Measurements from ENCODE around the gene HEPHL1. TPM values are rescaled to one million over a fixed set of nuclear protein-coding genes. Genes with fewer than 3 reads are reported as not detected.

HEPHL1 gene
- polyA plus RNA-seq, 2 donors, result 1.5 to 5.9 TPM

DNA sequence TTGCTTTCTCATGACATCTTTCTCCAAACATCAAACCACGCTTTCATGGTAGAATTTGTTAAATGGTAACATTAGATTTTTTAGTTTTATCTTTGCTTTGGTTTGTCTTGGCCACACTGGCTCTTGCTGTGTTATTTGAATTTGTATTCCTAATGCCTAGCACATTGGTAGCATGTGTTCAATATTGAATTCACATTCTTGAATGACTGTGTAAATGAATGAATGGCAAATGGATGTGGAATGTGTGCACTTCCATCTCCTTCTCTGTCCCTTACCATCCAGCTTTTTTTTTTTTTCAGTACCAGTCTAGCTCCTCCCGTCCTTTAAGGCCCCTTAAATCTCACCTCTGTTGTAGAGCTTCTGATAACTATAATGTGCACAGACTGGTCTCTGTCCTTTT is 41.2 kb downstream of the HEPHL1 start:
- Histone ChIP-seq H3K4me3 (ENCODE audit: low read depth in 1 of 2, low read length in 2 of 2) (no peak overlapping the region), H3K36me3 (ENCODE audit: control insufficient read depth in 2 of 2, insufficient read depth in 2 of 2, low read length in 1 of 2) (no peaks in the 10 kb centered on the region), H3K9me3 (ENCODE audit: control insufficient read depth in 2 of 2, insufficient read depth in 1 of 2, low read depth in 1 of 2, low read length in 1 of 2) (no peaks in the 10 kb centered on the region), H3K4me1 (ENCODE audit: control insufficient read depth in 2 of 2, insufficient read depth in 2 of 2, low read length in 1 of 2) (no peaks in the 10 kb centered on the region), H3K27me3 (ENCODE audit: control insufficient read depth in 1 of 2, insufficient read depth in 2 of 2, low read length in 2 of 2) (no peaks in the 10 kb centered on the region), H3K27ac (ENCODE audit: low read depth in 2 of 2, low read length in 1 of 2) (no peak overlapping the region)
- WGBS, 2 donors, result 72 to 84% methylated on average over 2 of the region's 2 CpGs

DNA sequence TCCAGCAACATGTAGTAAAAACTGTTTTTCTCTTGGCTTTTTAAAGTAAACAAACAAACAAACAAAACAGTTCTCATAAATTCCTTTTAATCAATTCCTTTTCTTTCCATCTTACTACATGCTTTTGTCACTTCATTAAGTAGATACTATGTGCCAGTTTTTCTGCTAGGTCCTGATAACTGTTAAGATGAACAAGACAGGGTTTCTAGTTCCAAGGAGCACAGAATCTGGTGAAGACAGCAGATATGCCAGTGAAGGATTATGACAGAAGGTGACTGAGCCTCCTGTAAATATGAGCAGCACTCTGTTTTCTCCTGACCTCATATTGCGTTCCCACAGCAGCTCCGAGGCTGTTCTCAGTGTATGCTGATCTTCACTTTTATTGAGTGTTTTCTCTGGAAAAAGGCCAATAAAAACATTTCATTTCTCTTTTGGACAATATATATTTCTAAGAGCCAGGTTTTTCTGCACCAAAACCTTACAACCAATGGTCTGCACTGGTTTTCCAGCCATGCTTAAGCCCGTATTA is 45.8 kb downstream of the HEPHL1 start:
- no peak overlapping the region for H3K27ac ChIP-seq (ENCODE audit: low read depth in 2 of 2, low read length in 1 of 2)
- H3K36me3 ChIP-seq (ENCODE audit: control insufficient read depth in 2 of 2, insufficient read depth in 2 of 2, low read length in 1 of 2), result no peaks in the 10 kb centered on the region
- no peak overlapping the region for H3K4me3 ChIP-seq (ENCODE audit: low read depth in 1 of 2, low read length in 2 of 2)
- H3K9me3 ChIP-seq (ENCODE audit: control insufficient read depth in 2 of 2, insufficient read depth in 1 of 2, low read depth in 1 of 2, low read length in 1 of 2), result no peaks in the 10 kb centered on the region
- no peaks in the 10 kb centered on the region for H3K27me3 ChIP-seq (ENCODE audit: control insufficient read depth in 1 of 2, insufficient read depth in 2 of 2, low read length in 2 of 2)
- no peaks in the 10 kb centered on the region for H3K4me1 ChIP-seq (ENCODE audit: control insufficient read depth in 2 of 2, insufficient read depth in 2 of 2, low read length in 1 of 2)
- WGBS, 2 donors, result 64 to 70% methylated on average over 3 of the region's 3 CpGs

DNA sequence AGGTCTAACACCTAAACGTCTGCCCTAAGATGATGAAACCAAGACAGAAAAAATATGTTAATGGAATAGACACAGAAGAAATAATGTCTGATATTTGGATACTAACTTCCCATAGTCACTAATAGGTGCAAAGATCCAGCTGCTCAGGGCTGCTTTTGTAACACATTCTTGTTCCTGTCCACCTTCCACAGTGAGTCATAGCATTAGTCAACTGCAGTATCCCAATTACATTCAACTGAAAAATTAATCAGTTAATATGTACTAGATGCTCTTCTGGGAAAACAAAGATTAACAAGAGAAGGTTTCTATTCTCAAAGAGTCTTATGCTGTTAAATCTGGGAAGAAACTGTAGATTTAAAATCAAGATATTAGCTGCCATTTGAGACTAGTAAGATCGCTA is 47.6 kb downstream of the HEPHL1 start:
- Histone ChIP-seq H3K4me1 (ENCODE audit: control insufficient read depth in 2 of 2, insufficient read depth in 2 of 2, low read length in 1 of 2) (no peaks in the 10 kb centered on the region), H3K36me3 (ENCODE audit: control insufficient read depth in 2 of 2, insufficient read depth in 2 of 2, low read length in 1 of 2) (no peaks in the 10 kb centered on the region), H3K27ac (ENCODE audit: low read depth in 2 of 2, low read length in 1 of 2) (no peak overlapping the region), H3K9me3 (ENCODE audit: control insufficient read depth in 2 of 2, insufficient read depth in 1 of 2, low read depth in 1 of 2, low read length in 1 of 2) (no peaks in the 10 kb centered on the region), H3K4me3 (ENCODE audit: low read depth in 1 of 2, low read length in 2 of 2) (no peak overlapping the region), H3K27me3 (ENCODE audit: control insufficient read depth in 1 of 2, insufficient read depth in 2 of 2, low read length in 2 of 2) (no peaks in the 10 kb centered on the region)
- WGBS, 2 donors, result 66 to 83% methylated on average over 2 of the region's 2 CpGs

DNA sequence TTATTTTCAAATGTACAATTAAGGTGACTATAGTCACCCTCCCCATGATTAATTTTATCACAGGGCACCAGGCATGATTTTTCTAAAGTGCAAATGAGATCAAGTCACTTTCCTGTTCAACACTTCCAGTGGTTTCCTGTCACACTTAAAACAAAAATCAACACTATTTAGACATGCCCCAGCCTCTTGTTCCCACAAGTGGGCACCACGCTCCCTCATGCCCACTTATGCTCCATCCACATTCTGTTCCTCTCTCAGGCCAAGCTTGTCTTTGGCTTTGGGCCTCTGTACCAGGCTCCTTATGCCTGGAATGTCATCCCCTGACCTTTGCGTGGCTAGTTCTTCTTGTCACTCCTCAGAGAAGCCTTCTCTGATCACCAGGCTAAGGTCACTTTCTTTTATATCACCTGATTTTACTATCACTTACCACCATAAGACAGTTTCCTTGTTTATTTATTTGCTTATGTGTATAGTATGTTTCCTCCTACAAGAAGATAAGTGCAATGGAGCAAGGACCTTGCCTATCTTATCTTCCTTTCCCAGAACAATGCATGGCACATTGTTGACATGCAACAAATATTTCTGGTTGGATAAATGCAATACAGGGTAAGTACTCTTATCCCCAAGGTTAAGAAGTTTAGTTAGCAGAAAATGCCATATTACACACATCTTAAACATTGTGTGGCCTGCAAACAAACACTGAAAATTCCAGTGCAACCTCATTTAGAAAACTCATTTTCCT is 56.6 kb downstream of the HEPHL1 start:
- H3K27me3 ChIP-seq (ENCODE audit: control insufficient read depth in 1 of 2, insufficient read depth in 2 of 2, low read length in 2 of 2), result no peaks in the 10 kb centered on the region
- no peak overlapping the region for H3K4me3 ChIP-seq (ENCODE audit: low read depth in 1 of 2, low read length in 2 of 2)
- 71 to 76% methylated on average over 2 of the region's 2 CpGs for WGBS, 2 donors
- no peak overlapping the region for H3K27ac ChIP-seq (ENCODE audit: low read depth in 2 of 2, low read length in 1 of 2)
- no peaks in the 10 kb centered on the region for H3K36me3 ChIP-seq (ENCODE audit: control insufficient read depth in 2 of 2, insufficient read depth in 2 of 2, low read length in 1 of 2)
- no peaks in the 10 kb centered on the region for H3K4me1 ChIP-seq (ENCODE audit: control insufficient read depth in 2 of 2, insufficient read depth in 2 of 2, low read length in 1 of 2)
- no peaks in the 10 kb centered on the region for H3K9me3 ChIP-seq (ENCODE audit: control insufficient read depth in 2 of 2, insufficient read depth in 1 of 2, low read depth in 1 of 2, low read length in 1 of 2)

DNA sequence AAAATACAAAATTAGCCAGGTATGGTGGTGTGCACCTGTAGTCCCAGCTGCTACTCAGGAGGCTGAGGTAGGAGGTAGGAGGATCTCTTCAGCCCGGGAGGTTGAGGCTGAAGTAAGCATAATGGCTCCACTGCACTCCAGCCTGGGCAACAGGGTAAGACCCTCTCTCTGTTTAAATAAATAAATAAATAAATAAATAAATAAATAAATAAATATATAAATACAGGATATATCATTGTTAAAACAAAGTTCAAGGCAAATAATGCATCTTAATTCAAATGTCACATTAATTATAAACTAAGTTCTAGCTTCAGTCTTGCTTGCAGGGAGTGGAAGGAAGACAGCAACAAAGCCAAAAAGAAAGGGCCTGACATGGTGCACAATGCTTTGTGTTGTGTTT is 63.0 kb downstream of the HEPHL1 start:
- Histone ChIP-seq H3K4me1 (ENCODE audit: control insufficient read depth in 2 of 2, insufficient read depth in 2 of 2, low read length in 1 of 2) (no peaks in the 10 kb centered on the region), H3K4me3 (ENCODE audit: low read depth in 1 of 2, low read length in 2 of 2) (no peak overlapping the region), H3K27me3 (ENCODE audit: control insufficient read depth in 1 of 2, insufficient read depth in 2 of 2, low read length in 2 of 2) (no peaks in the 10 kb centered on the region), H3K27ac (ENCODE audit: low read depth in 2 of 2, low read length in 1 of 2) (no peak overlapping the region), H3K36me3 (ENCODE audit: control insufficient read depth in 2 of 2, insufficient read depth in 2 of 2, low read length in 1 of 2) (no peaks in the 10 kb centered on the region), H3K9me3 (ENCODE audit: control insufficient read depth in 2 of 2, insufficient read depth in 1 of 2, low read depth in 1 of 2, low read length in 1 of 2) (no peaks in the 10 kb centered on the region)
- 88 to 100% methylated on average over 1 of the region's 1 CpG for WGBS, 2 donors

DNA sequence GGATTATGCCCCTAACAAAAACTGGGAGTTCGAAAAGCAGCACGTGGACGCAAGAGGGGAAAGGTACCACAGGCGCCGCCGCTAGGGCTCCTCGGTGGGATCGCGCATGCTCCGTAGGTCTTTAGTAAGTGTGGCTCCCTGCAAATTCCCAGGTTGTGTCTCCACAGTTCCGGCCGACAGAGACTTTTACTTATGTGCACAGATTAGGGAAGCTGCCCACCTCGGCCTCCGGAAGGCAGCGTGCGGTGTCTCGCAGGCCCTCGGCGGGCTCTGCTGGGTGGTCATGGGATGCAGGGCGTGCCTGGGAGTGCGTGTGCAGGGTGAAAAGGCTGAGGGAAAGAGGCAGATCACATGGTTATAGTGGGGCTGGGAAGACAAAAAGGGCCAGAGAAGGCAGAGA is 67.8 kb downstream of the HEPHL1 start:
- Histone ChIP-seq H3K36me3 (ENCODE audit: control insufficient read depth in 2 of 2, insufficient read depth in 2 of 2, low read length in 1 of 2) (no peaks in the 10 kb centered on the region), H3K4me1 (ENCODE audit: control insufficient read depth in 2 of 2, insufficient read depth in 2 of 2, low read length in 1 of 2) (no peaks in the 10 kb centered on the region), H3K27me3 (ENCODE audit: control insufficient read depth in 1 of 2, insufficient read depth in 2 of 2, low read length in 2 of 2) (no peaks in the 10 kb centered on the region), H3K9me3 (ENCODE audit: control insufficient read depth in 2 of 2, insufficient read depth in 1 of 2, low read depth in 1 of 2, low read length in 1 of 2) (no peaks in the 10 kb centered on the region), H3K27ac (ENCODE audit: low read depth in 2 of 2, low read length in 1 of 2) (no peak overlapping the region), H3K4me3 (ENCODE audit: low read depth in 1 of 2, low read length in 2 of 2) (no peak overlapping the region)
- 88% methylated on average over 21 of the region's 21 CpGs for WGBS, 2 donors

DNA sequence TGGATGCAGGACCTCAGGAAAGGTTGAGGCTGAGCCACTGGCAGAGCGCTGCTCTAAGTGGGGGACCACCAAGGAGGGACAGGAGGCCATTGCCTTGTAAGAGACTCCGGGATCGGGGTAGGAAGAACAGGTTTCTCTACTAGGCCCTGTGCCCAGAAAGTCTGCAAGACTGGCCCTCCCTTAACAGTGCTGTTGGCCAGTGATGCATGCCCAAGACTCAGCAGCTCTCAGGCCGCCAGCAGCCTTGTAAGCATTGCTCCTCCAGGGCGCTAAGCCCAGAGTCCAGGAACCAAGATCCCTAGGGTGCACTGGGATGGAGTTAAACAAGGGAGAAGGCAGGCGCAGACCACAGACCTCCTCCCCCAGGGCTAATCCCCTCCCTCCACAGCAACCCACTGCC is 68.2 kb downstream of the HEPHL1 start:
- Histone ChIP-seq H3K4me3 (ENCODE audit: low read depth in 1 of 2, low read length in 2 of 2) (no peak overlapping the region), H3K27ac (ENCODE audit: low read depth in 2 of 2, low read length in 1 of 2) (no peak overlapping the region), H3K36me3 (ENCODE audit: control insufficient read depth in 2 of 2, insufficient read depth in 2 of 2, low read length in 1 of 2) (no peaks in the 10 kb centered on the region), H3K27me3 (ENCODE audit: control insufficient read depth in 1 of 2, insufficient read depth in 2 of 2, low read length in 2 of 2) (no peaks in the 10 kb centered on the region), H3K4me1 (ENCODE audit: control insufficient read depth in 2 of 2, insufficient read depth in 2 of 2, low read length in 1 of 2) (no peaks in the 10 kb centered on the region), H3K9me3 (ENCODE audit: control insufficient read depth in 2 of 2, insufficient read depth in 1 of 2, low read depth in 1 of 2, low read length in 1 of 2) (no peaks in the 10 kb centered on the region)
- WGBS, 2 donors, result 79 to 91% methylated on average over 6 of the region's 6 CpGs

DNA sequence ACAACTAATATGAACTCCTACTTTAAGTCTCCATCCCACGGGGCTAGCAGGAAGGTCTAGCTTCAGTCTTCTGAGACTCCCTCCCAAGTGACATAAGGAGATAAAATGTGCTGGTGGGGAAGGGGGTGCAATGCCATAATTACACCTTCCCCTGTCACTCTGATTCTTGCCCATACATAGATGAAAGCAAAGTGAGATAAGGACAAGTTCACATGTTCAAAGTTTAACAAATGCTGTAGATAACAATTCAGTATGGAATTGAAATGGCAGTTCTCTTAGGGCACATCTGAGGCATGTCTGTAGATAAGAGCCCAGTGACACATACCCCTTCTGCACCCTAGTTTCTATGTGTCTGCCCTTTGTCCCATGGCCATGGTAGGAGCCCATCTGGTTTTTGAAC is 69.2 kb downstream of the HEPHL1 start:
- Histone ChIP-seq H3K4me1 (ENCODE audit: control insufficient read depth in 2 of 2, insufficient read depth in 2 of 2, low read length in 1 of 2) (no peaks in the 10 kb centered on the region), H3K9me3 (ENCODE audit: control insufficient read depth in 2 of 2, insufficient read depth in 1 of 2, low read depth in 1 of 2, low read length in 1 of 2) (no peaks in the 10 kb centered on the region), H3K27ac (ENCODE audit: low read depth in 2 of 2, low read length in 1 of 2) (no peak overlapping the region), H3K36me3 (ENCODE audit: control insufficient read depth in 2 of 2, insufficient read depth in 2 of 2, low read length in 1 of 2) (no peaks in the 10 kb centered on the region), H3K27me3 (ENCODE audit: control insufficient read depth in 1 of 2, insufficient read depth in 2 of 2, low read length in 2 of 2) (no peaks in the 10 kb centered on the region), H3K4me3 (ENCODE audit: low read depth in 1 of 2, low read length in 2 of 2) (no peak overlapping the region)
- 79 to 82% methylated on average over 1 of the region's 1 CpG for WGBS, 2 donors

DNA sequence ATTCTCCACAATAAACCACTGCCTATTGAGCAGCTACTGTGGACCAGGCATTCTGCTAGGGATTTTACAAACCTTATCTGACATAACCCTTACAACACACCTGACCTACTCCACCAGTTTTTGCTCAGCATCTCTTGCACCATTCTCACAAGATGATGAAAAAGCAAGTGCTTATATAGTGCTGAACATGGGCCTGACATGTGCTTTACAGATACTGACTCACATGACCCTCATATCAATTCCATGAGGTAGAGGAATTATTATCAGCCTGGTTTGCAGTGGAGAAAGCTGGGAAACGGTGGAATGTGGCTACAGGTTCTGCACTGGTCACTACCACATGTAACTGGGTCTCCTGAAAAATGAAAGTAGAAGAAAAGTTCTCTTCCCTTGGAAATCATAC is 69.9 kb downstream of the HEPHL1 start:
- no peaks in the 10 kb centered on the region for H3K9me3 ChIP-seq (ENCODE audit: control insufficient read depth in 2 of 2, insufficient read depth in 1 of 2, low read depth in 1 of 2, low read length in 1 of 2)
- no peak overlapping the region for H3K4me3 ChIP-seq (ENCODE audit: low read depth in 1 of 2, low read length in 2 of 2)
- no peaks in the 10 kb centered on the region for H3K27me3 ChIP-seq (ENCODE audit: control insufficient read depth in 1 of 2, insufficient read depth in 2 of 2, low read length in 2 of 2)
- H3K27ac ChIP-seq (ENCODE audit: low read depth in 2 of 2, low read length in 1 of 2), result no peak overlapping the region
- WGBS, 2 donors, result 78 to 82% methylated on average over 1 of the region's 1 CpG
- H3K36me3 ChIP-seq (ENCODE audit: control insufficient read depth in 2 of 2, insufficient read depth in 2 of 2, low read length in 1 of 2), result no peaks in the 10 kb centered on the region
- no peaks in the 10 kb centered on the region for H3K4me1 ChIP-seq (ENCODE audit: control insufficient read depth in 2 of 2, insufficient read depth in 2 of 2, low read length in 1 of 2)

DNA sequence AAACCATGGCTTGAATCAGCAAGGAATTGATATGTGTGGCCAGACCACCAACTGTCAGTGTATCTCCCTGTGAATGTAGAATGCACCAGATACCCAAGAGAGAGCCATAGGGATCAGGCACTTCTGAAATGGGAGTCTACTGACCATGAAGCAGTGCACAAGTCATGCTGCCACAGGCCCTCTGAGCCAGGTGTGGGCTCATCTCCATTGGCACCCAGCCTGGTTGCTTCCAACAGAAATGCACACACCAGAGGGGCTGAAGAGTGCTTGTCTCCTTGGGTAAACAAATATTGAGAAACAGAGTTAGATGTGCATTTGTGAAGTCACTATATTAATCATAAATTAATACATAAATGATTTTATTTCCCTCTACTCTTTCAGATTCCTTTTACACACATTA is 79.1 kb downstream of the HEPHL1 start:
- no peaks in the 10 kb centered on the region for H3K4me1 ChIP-seq (ENCODE audit: control insufficient read depth in 2 of 2, insufficient read depth in 2 of 2, low read length in 1 of 2)
- H3K36me3 ChIP-seq (ENCODE audit: control insufficient read depth in 2 of 2, insufficient read depth in 2 of 2, low read length in 1 of 2), result no peaks in the 10 kb centered on the region
- H3K9me3 ChIP-seq (ENCODE audit: control insufficient read depth in 2 of 2, insufficient read depth in 1 of 2, low read depth in 1 of 2, low read length in 1 of 2), result no peaks in the 10 kb centered on the region
- no peak overlapping the region for H3K4me3 ChIP-seq (ENCODE audit: low read depth in 1 of 2, low read length in 2 of 2)
- no peak overlapping the region for H3K27ac ChIP-seq (ENCODE audit: low read depth in 2 of 2, low read length in 1 of 2)
- no peaks in the 10 kb centered on the region for H3K27me3 ChIP-seq (ENCODE audit: control insufficient read depth in 1 of 2, insufficient read depth in 2 of 2, low read length in 2 of 2)

All from esophagus (tissue), 2 donors.